Activated naive CD8-positive, alpha-beta T cell treated with anti-CD3 and anti-CD28 coated beads for 36 hours (primary cell): ENCODE measurements around the gene RAE1. TPM values are rescaled to one million over a fixed set of nuclear protein-coding genes. Genes with fewer than 3 reads are reported as not detected.

ENCODE experiments used
- DNase-seq: peaks from one replicate; pipeline ENCODE4 v3.0.0; 2021
- H3K27ac Mint-ChIP-seq: one replicate; pipeline ENCODE4 v1.8.0; 2022; ENCODE audit warnings: mild to moderate bottlenecking, moderate library complexity, mixed read lengths
- H3K27me3 Mint-ChIP-seq: one replicate; pipeline ENCODE4 v1.8.0; 2022; ENCODE audit warnings: mild to moderate bottlenecking, mixed read lengths
- H3K36me3 Mint-ChIP-seq: one replicate; pipeline ENCODE4 v1.8.0; 2021; ENCODE audit warnings: mild to moderate bottlenecking, mixed read lengths
- H3K4me1 Mint-ChIP-seq: one replicate; pipeline ENCODE4 v1.8.0; 2021; ENCODE audit warnings: mixed read lengths
- H3K4me3 Mint-ChIP-seq: one replicate; pipeline ENCODE4 v1.8.0; 2022; ENCODE audit warnings: mild to moderate bottlenecking, moderate library complexity, mixed read lengths
- H3K9me3 Mint-ChIP-seq: one replicate; pipeline ENCODE4 v1.8.0; 2022; ENCODE audit warnings: mixed read lengths
- total RNA-seq, 2 experiments: library from RNA; stranded (reverse); gene quantifications; one replicate each; pipeline ENCODE4 v1.2.3, GENCODE V29; 2021

The RAE1 gene
- 10 to 100 TPM; 59.0 to 60.0 TPM for total RNA-seq

GRCh38 chr20:57351042-57351783 is at the start of gene RAE1:
RAE1 (plus strand) TSS chr20:57351255; CDS start chr20:57354039, 2,784 bp downstream.
- H3K27ac Mint-ChIP-seq = peak within 1 kb of the TSS; percentile 92
- H3K4me1 Mint-ChIP-seq = peaks cover 25% of the 10 kb centered on the region
- H3K4me3 Mint-ChIP-seq = peak within 1 kb of the TSS; percentile 95
- H3K9me3 Mint-ChIP-seq = no peaks in the 10 kb centered on the region
- peak; percentile 88 for DNase-seq
- peaks cover 22% of the 10 kb centered on the region for H3K36me3 Mint-ChIP-seq
- peaks cover 5% of the 10 kb centered on the region for H3K27me3 Mint-ChIP-seq

DNA sequence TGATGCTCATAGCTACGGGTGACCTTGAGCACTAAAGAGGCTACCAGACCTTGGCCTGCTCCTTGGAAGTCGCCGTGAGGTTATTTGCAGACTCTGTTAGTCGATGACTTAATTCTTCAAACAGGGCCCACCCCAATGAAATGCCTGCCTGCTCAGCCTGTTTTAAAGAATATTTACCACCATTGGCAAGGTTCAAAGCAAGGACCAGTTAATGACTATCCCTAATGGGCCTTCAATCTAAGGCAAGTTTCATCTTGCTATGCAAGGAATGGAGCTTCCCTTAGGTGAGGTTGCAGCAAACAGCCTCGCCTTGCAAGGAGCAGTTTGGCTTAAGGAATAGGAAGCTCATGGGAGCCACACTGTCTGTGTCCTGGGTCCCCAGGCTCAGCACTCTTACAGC is 44.3 kb upstream of the RAE1 start:
- Mint-ChIP-seq H3K4me3 (no peak overlapping the region), H3K9me3 (no peaks in the 10 kb centered on the region), H3K27ac (no peak overlapping the region), H3K4me1 (no peaks in the 10 kb centered on the region), H3K36me3 (no peaks in the 10 kb centered on the region), H3K27me3 (no peaks in the 10 kb centered on the region)
- no peak for DNase-seq

GRCh38 chr20:57308451-57309271 is 42.4 kb upstream of the RAE1 start:
- Mint-ChIP-seq H3K36me3 (no peaks in the 10 kb centered on the region), H3K27ac (no peak overlapping the region), H3K4me1 (no peaks in the 10 kb centered on the region), H3K4me3 (no peak overlapping the region), H3K9me3 (no peaks in the 10 kb centered on the region), H3K27me3 (no peaks in the 10 kb centered on the region)
- DNase-seq = no peak

DNA sequence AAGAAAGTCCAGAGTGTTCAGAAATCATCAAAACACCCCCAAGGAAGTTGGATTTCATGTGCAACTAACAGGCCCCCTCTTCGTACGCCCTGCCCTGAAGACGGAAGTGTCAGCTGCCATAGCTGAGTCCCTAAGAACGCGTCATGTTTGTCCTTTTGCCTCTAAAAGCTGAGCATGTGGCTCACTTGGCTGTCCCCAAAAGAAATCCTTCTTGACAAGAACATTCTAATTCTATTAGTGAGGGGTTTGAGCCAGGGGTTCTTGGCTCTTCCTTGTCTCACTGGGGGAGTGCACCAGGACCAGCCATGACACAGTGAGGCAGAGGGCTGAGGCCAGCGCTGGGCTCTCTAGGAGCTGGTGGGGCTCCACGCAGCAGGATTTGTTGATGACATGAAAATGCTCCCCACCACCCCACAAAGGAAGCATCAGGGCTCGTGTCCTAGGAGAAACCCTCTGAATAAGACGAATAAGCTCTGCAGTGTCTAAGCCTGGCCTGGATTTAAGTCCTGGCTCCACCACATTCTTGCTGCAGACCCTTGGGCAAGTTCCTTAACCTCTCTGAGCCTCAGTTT is 41.4 kb upstream of the RAE1 start:
- H3K27me3 Mint-ChIP-seq = no peaks in the 10 kb centered on the region
- H3K9me3 Mint-ChIP-seq = no peaks in the 10 kb centered on the region

DNA sequence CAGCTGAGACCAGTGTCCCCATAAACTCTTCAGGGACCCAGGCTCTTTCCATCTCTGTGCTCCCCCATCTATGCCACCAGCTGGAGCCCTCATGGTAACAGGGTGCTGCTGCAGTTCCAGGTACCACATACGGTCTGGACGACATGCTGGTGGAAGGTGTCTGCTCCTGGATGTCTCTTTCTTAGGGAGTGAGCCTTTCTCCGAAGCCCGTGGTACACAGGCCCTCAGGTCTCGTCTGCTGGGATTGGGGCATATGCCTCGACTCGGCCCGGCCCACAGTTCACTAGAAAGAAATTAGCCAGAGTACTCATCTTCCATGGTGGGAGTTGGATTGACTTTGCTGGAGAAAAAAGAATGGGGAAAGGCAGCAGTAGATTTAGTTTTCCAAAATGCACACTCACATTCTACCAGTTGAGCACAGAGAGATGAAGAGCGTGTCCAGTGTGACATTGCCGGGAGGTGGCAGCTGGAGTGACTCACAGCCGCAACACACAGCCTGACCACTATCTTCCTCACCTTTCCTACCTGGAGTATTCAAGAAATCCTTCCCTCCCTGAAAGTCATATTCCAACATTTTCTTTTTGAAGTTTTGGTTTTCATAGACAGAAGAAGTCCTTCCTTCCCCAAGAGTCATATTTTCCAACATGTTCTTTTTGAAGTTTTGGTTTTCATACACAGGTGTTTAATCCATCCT is 40.1 kb upstream of the RAE1 start:
- DNase-seq = no peak
- no peak overlapping the region for H3K4me3 Mint-ChIP-seq
- H3K36me3 Mint-ChIP-seq = no peaks in the 10 kb centered on the region
- H3K27me3 Mint-ChIP-seq = no peaks in the 10 kb centered on the region
- no peaks in the 10 kb centered on the region for H3K9me3 Mint-ChIP-seq
- H3K4me1 Mint-ChIP-seq = no peaks in the 10 kb centered on the region
- no peak overlapping the region for H3K27ac Mint-ChIP-seq

More for the DNA sequence above, 41.4 kb upstream of the RAE1 start:
- H3K4me3 Mint-ChIP-seq = no peak overlapping the region
- no peak overlapping the region for H3K27ac Mint-ChIP-seq
- no peaks in the 10 kb centered on the region for H3K4me1 Mint-ChIP-seq
- H3K36me3 Mint-ChIP-seq = no peaks in the 10 kb centered on the region
- no peak for DNase-seq

GRCh38 chr20:57312138-57312537 is 38.9 kb upstream of the RAE1 start:
- H3K36me3 Mint-ChIP-seq = no peaks in the 10 kb centered on the region
- H3K27me3 Mint-ChIP-seq = no peaks in the 10 kb centered on the region
- H3K4me1 Mint-ChIP-seq = no peaks in the 10 kb centered on the region
- DNase-seq = no peak
- H3K27ac Mint-ChIP-seq = no peak overlapping the region
- no peaks in the 10 kb centered on the region for H3K9me3 Mint-ChIP-seq
- no peak overlapping the region for H3K4me3 Mint-ChIP-seq

DNA sequence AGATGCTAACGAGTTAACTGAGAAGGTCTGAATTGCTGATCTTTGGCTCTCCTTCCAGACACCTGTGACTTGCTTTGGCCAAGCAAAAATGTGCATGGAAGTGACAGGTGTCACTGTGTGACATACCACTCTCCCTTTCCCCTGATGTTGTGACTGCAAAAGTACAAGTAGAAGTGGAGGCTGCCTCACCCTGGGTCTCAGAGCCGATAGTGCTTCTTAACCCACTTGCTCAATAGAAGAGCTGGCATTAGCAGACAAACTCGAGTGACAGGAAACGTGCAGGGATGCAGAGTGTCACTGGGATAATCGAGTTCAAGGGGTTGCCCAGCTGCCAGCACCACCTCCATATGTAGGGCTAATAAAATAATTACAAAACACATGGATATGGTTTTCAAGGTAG is 37.8 kb upstream of the RAE1 start:
- H3K36me3 Mint-ChIP-seq = no peaks in the 10 kb centered on the region
- no peaks in the 10 kb centered on the region for H3K4me1 Mint-ChIP-seq
- no peaks in the 10 kb centered on the region for H3K9me3 Mint-ChIP-seq
- no peak overlapping the region for H3K4me3 Mint-ChIP-seq
- DNase-seq = no peak
- no peaks in the 10 kb centered on the region for H3K27me3 Mint-ChIP-seq
- no peak overlapping the region for H3K27ac Mint-ChIP-seq

DNA sequence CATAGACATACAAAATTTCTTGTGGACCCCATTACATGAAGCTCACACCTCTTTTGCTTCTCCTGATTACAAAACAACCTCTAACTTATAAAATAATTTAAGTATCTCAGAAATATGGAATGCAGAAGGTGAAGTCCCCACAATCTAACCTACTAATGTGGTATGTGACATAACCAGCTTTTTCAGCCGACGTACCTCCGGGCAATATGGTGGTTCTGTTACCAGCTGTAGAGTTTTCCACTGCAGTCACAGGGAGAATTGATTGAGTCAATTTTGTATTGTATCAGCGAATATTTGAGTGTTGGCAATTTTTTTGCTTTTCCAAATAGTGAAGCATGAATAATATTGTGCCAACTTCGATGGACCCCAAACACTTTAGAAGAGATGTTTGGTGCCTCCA is 37.1 kb upstream of the RAE1 start:
- H3K9me3 Mint-ChIP-seq = no peaks in the 10 kb centered on the region
- no peaks in the 10 kb centered on the region for H3K36me3 Mint-ChIP-seq

DNA sequence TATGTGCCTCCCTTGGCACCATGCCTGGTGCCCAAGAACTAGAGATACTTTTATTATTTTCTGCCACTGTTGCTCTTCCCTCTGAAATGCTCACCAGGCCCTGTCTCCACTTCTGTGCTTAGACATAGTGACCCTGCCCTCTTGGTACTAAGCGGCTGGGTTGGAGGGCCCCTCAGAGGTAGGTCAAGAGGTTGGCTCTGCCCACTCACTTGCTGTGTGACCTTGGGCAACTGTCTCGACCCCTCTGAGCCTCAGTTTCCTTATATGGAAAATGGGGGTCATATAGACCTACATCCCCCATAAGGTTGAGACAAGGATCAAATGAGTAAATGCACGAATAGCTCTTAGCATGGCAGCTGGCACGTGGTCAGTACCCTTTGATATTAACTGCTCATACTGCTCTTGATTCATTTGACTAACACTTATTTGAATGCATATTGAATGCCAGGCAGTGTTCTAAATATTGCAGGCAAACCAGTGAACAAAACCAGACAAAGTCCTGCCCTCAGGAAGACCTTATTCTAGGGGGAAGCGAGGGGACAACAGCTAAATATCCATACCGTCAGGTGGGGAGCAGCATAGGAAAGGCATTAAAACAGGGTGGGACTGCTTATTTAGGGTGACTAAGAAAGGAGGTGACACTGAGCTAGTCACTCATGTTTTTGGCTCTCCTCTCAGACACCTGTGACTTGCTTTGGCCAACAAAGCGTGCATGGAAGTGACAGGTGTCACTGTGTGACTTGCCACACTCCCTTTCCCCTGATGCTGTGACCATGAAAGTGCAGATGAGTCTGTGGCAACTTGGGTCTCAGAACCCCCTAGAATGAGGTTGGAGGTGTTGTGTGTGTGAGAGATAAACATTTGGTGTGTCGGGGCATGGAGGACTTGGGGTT is 35.7 kb upstream of the RAE1 start:
- H3K27ac Mint-ChIP-seq = no peak overlapping the region
- H3K27me3 Mint-ChIP-seq = peaks cover 12% of the 10 kb centered on the region
- H3K4me3 Mint-ChIP-seq = no peak overlapping the region
- H3K36me3 Mint-ChIP-seq = no peaks in the 10 kb centered on the region
- H3K4me1 Mint-ChIP-seq = no peaks in the 10 kb centered on the region
- no peaks in the 10 kb centered on the region for H3K9me3 Mint-ChIP-seq
- DNase-seq = no peak

More for the DNA sequence above, 37.1 kb upstream of the RAE1 start:
- peaks cover 4% of the 10 kb centered on the region for H3K27me3 Mint-ChIP-seq
- no peak overlapping the region for H3K27ac Mint-ChIP-seq
- H3K4me1 Mint-ChIP-seq = no peaks in the 10 kb centered on the region
- no peak overlapping the region for H3K4me3 Mint-ChIP-seq
- DNase-seq = no peak

- Mint-ChIP-seq H3K36me3 (no peaks in the 10 kb centered on the region), H3K4me1 (no peaks in the 10 kb centered on the region), H3K9me3 (no peaks in the 10 kb centered on the region), H3K4me3 (no peak overlapping the region), H3K27ac (no peak overlapping the region), H3K27me3 (peaks cover 14% of the 10 kb centered on the region)
- no peak for DNase-seq
These were observed 35.0 kb upstream of the RAE1 start for GRCh38 chr20:57315976-57316480.

DNA sequence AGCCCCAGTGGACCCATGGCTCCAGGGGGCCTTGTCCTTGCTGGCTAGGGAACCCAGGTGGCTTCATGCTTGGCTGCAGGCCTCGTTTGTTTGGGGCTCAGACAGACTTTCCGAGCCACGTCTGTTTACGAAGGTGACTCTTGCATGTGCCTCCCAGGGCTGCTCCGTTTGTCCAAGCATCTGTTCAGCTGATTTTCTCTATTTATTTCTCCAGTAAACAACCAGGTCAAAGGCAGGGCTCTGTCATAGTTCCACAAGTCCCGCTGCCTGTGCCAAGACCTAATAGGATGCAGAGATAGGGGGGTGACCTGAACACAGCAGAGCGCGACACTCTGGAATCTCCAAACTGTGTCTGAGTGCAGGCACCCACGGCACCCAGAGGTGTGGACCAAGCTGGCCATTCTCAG is 34.3 kb upstream of the RAE1 start:
- H3K27ac Mint-ChIP-seq = no peak overlapping the region
- H3K4me3 Mint-ChIP-seq = no peak overlapping the region
- no peak for DNase-seq

GRCh38 chr20:57317316-57317788 is 33.7 kb upstream of the RAE1 start:
- Mint-ChIP-seq H3K36me3 (no peaks in the 10 kb centered on the region), H3K4me3 (no peak overlapping the region), H3K9me3 (no peaks in the 10 kb centered on the region), H3K27me3 (peaks cover 26% of the 10 kb centered on the region), H3K4me1 (no peaks in the 10 kb centered on the region), H3K27ac (no peak overlapping the region)
- no peak for DNase-seq

More for the DNA sequence above, 34.3 kb upstream of the RAE1 start:
- Mint-ChIP-seq H3K27me3 (peaks cover 20% of the 10 kb centered on the region), H3K9me3 (no peaks in the 10 kb centered on the region), H3K4me1 (no peaks in the 10 kb centered on the region), H3K36me3 (no peaks in the 10 kb centered on the region)

DNA sequence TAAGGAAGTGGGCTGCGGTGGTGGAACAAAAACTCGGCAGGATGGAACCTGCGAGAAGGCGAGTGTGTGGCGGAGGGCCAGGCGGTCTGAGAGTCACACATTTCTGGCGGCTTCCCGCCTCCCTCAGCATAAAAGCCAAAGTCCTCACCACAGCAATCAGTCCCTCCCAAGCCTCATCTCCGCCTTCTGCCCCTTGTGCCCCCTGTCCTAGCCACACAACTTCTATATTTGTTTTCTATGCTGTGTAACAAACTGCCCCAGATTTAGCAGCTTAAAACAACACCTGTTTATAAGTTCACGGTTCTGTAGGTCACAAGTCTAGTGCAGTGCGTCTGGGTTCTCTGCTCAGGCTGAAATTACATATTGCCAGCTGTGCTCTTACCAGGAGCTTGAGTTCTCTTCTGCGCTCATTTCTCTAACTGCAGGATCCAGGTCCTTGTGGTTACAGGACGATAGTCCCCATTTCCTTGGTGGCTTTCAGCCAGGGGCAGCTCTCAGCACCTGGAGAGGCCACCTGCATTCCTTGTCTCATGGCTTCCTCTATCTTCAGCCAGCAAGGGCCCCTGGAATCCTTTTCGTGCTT is 33.2 kb upstream of the RAE1 start:
- peaks cover 31% of the 10 kb centered on the region for H3K27me3 Mint-ChIP-seq
- H3K4me1 Mint-ChIP-seq = no peaks in the 10 kb centered on the region
- H3K36me3 Mint-ChIP-seq = no peaks in the 10 kb centered on the region
- H3K4me3 Mint-ChIP-seq = no peak overlapping the region
- no peak overlapping the region for H3K27ac Mint-ChIP-seq
- H3K9me3 Mint-ChIP-seq = no peaks in the 10 kb centered on the region
- DNase-seq = no peak

DNA sequence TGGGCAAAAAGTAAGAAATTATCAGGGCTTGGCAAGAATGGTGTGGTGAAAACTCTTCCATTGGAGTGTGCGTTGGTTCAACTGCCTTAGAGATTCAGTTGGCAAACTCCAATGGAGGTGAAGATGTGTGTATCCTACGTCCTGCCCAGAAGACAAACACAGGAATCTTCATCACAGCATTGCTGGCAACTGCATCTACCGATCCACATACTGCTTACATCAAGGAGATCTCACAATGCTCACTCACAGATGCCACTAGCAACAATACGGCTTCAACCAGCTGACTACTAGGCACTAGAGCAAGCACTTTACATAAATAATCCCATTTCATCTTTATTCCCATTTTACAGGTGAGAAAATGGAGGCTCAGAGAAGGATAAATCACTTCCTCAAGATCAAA is 31.5 kb upstream of the RAE1 start:
- no peak overlapping the region for H3K4me3 Mint-ChIP-seq
- H3K27ac Mint-ChIP-seq = no peak overlapping the region
- peaks cover 37% of the 10 kb centered on the region for H3K27me3 Mint-ChIP-seq
- no peaks in the 10 kb centered on the region for H3K4me1 Mint-ChIP-seq
- no peaks in the 10 kb centered on the region for H3K36me3 Mint-ChIP-seq
- no peak for DNase-seq
- no peaks in the 10 kb centered on the region for H3K9me3 Mint-ChIP-seq
